HG03520 (cell line): ENCODE measurements around the gene GPR25.

Experiments
- ATAC-seq: cut with Tn5 transposase; IDR thresholded peaks from one replicate; pipeline ENCODE4 v1.9.1; 2021; ENCODE audit warnings: mild to moderate bottlenecking, moderate library complexity; ENCODE audit not compliant: unreplicated experiment

GPR25 gene, protein sequence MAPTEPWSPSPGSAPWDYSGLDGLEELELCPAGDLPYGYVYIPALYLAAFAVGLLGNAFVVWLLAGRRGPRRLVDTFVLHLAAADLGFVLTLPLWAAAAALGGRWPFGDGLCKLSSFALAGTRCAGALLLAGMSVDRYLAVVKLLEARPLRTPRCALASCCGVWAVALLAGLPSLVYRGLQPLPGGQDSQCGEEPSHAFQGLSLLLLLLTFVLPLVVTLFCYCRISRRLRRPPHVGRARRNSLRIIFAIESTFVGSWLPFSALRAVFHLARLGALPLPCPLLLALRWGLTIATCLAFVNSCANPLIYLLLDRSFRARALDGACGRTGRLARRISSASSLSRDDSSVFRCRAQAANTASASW

DNA sequence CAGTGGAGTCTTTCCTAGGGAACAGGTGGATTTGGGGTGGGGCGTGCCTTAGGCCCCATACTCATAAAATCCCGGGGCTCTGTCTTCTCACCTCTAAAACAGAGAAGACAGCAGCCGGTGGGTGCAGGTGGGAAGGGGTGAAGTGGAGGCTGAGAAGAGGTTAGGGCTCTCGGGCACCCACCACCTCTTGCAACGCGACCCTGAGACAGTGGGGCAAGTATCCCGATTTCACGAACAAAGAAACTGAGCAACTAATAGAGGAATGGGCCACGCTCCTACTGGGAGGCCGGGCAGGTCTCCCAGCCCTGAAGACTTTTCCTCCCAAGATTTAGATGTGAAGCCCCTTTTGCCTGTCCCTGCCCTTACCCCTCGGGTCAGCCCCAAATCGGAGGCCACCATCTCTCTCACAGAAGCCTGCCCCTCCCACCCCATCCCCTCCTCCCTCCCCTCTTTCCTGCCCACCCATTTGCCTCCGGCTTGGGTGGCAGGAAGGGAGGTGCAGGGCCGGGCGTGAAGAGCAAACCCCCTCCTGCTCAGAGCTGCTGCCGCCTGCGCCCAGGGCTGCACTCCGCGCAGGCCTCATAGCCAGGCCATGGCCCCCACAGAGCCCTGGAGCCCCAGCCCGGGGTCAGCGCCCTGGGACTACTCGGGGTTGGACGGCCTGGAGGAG, at the start of gene GPR25:
GPR25 (plus strand) TSS at position 536 of the 670 bp plus-strand sequence; CDS start at position 593, 57 bp downstream.
- no peak for ATAC-seq

DNA sequence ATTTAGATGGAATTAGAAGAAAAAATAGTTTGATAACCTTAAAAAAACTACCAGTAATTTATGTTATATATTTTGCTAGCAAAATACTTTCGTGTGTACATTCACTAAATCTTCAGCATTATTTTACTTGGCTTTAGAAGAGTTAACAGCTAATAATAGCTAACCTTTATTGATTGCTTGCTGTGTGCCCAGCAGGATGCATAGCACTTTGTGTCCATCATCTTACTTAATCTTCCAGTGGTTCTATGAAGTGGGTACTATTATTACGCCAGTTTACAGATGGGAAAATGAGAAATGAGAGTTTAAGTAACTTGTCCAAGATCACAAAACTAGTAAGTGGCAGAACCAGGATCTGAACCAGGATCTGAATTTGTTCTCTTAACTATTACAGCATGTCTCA, 41.7 kb upstream of the GPR25 start:
- no peak for ATAC-seq

DNA sequence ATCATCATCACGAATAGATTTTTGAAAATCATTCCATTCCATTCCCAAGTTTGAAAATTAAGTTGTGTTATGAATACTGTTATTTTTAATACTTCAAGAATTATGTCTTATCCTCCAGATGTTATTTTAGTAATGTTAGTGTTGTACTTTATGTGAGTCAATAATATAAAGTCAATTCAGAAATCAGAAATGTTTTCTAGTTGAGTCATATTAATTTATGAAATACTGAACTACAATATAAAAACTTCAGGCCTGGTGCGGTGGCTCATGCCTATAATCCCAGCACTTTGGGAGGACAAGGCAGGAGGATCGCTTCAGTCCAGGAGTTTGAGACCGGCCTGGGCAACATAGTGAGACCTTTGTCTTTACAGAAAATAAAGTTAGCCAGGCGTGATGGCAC, 38.4 kb upstream of the GPR25 start:
- no peak for ATAC-seq

DNA sequence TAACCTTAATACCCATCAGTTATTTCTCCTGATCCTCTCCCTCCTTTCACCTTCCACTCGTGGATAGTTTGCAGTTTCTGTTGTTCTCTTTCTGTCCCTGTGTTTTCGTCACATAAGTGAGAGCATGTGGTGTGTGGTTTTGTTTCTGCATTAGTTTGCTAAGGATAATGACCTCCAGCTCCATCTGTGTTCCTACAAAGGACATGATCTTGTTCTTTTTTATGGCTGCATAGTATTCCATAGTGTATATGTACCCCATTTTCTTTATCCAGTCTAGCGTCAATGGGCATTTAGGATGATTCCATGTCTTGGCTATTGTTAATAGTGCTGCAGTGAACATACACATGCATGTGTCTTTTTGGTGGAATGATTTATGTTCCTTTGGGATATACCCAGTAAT, 36.6 kb upstream of the GPR25 start:
- no peak for ATAC-seq

DNA sequence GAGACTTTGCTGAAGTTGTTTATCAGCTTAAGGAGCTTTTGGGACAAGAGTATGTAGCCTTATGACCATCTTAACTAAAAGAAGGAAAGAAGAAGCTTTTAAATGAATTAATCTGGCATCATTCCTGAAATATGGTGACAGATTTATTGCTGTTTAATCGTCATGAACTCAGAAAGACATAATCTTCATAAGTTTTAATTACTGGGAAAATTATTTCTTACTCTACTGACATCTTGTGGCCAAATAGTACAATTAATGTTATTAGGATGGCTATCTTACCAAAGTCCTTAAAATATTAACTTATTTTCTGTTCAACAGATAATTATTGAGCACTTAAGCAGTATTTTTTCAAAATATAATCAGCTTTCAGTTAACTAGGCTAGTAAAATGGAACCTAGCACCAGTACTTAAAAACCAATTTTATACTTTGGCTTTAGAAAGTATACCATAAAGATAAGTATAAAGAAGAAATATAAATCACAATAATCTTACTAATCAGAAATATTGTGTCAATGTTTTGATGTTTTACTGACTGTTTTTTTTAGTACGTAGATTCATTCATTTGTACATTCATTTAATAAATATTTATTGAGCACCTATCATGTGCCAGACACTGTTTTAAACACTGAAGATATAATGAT, 34.7 kb upstream of the GPR25 start:
- ATAC-seq: no peak

DNA sequence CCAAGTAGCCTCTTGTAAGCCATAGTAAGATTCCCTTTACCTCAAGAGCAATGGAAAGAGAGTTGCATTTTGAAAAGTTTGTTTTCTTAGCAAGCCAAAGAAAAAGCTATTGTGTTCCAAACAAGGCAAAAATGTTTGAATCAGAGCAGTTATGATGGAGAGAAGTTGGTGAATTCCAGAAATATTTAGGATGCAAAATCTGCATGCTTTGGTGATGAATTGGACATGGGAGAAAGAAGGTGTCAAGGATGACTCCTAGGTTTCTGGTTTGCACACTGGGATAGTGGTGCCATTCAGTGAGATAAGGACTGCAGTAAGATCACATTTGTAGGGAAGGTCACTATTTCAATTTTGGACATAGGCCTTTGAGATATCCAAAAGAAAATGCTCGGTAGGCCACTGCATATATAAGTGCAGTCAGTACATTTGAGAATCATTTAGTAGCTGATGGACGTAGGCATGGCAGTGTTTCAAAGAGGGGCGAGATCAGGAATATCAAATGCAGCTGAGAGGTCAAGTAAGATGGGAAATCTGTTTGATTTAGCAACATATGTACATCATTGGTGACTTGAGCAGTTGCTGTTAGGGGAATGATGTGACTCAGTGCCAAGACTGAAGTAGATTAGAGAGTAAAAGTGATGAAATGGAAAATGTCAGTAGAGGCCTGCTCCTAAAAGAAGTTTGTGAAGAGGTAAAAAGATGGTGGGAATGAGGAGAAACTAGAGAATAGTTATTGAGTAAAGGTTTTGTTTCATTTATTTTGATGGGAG, 33.9 kb upstream of the GPR25 start:
- ATAC-seq: no peak

DNA sequence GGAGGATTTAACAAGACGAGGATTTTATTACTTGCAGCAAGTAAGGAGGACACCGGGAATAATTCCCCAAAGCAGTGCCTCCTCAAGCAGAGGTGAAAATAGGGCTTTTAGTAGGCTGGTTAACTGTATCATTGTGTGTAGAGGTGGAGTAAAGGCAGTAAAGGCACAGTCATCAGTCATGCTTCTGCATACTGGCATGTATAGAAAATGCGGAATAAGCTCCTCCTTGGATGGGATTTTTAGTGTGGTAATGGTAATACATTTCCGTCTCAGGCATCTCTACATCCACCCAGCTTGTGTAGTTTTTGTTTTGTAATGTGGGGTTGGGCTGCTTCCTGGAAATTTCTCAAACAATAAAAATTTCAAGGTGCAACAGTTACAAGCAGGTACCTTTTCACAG, 27.4 kb upstream of the GPR25 start:
- ATAC-seq: no peak

DNA sequence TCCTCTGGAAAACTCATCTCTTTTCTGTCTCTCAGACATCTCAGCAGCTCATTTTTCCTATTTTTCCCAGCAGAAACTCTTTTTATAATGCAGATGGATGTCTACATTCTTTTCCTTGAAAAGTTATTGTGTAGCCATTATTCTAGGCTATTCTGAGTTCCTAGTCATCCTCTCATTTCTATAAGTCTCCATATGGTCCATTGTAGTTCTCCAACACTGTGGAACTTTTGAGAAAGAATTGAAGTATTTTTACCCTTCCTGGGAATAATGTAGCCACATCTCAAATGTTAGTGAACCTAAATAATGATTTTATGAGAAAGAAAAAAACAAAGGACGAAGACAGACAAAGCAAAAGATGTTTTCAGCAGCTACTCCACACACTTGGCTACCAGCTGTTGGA, 26.4 kb upstream of the GPR25 start:
- ATAC-seq: no peak

DNA sequence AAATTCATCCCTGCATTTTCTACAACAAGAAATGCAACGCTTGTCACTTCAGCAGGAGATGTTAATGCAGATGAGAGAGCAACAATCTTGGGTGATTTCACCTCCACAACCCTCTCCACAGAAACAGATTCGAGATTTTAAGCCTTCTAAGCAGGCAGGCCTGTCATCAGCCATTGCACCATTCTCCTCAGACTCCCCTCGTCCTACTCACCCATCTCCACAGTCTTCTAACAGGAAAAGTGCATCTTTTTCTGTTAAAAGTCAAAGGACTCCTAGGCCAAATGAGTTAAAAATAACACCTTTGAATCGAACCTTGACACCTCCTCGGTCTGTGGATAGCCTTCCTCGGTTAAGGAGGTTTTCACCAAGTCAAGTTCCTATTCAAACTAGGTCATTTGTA, 23.4 kb upstream of the GPR25 start:
- no peak for ATAC-seq

DNA sequence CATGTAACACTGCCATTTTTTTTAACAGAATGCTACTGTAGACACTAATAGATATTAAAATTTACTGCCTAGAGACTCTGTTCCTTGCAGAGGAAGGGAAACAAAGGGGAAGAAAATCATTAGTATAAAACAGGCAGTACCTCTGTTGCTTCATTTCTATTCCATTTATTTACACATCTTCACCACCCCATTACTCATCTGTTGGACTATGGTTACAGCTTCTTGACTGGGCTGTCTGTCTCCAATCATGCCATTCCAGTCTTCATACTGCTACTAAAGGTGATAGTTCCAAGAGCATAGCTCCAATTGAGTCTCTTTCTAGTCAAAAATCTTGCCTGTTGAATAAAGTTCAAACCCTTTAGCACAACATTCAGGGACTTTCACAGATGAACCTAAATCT, 22.2 kb upstream of the GPR25 start:
- no peak for ATAC-seq

DNA sequence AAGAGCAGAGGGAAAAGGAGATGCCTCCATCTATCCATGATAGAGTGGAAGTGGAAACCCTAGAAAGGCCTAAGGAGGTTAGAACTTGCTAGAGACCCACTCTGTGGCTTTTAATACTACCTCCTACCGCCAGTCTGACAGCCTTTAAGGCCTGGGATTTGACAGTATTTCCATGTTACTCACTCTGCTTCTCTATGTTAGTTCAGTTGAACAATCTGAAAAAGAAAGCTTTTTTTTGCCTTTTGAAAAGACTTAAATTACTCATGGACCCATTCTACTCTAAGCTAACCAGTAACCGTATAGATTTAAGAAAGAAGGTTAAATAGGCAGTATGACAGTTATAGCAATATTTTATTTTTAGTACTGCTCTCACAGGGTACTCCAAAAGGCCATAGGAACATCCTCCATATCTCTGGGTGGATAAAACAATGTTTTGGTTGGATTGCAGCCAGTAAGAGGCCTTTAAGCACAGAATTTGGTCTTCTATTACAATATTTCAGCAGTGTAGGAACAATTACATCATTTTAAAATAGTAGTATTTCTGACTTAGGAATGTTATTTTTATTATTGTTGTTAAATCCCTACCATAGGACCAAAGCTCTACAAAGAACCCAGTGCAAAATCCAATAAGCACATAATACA, 15.9 kb upstream of the GPR25 start:
- ATAC-seq: no peak

DNA sequence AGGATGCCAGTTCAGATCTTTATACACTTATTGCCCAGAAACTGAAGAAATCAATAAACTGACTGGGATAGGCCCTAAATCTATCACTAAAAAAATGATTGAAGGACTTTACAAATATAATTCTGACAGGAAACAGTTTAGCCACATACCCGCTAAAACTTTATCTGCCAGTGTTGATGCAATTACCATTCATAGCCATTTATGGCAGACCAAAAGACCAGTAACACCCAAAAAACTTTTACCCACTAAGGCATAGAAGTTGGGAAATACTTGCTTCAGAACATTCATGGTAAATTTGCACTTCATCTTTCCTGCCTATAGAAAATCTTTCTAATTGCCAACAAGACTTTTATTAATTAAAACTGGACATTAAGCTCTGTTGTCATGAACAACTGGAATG, 15.0 kb upstream of the GPR25 start:
- ATAC-seq: no peak

DNA sequence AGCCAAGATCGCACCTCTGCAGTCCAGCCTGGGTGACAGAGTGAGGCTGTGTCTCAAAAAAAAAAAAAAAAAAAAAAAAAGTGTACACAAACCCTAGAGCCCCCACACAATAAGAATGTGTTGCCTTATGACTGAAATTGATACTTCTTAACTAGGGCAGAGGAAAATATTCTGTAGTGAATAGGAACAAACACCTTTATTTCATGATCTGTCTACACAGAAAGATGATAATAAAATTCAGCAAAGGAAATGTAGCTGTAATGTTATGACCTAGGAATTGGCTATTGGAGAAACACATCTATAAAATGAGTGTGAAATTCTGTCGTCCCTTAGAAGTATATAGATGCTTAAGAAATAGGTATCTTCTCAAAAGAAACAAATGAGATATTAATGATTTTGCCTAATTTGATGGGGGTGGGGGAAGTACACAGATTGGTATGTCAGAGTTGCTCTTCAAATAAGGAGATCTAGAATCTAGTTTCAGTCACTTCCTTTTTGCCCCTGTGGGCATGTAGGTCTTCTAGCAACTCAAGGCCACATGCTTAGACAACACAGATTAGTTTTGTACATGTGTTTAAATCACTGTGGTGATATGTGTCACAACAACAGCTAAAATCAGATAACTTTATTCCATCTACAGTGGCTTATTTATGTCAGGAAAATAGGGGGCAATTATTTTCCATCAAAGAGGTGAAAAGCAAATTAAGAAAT, 10.7 kb upstream of the GPR25 start:
- no peak for ATAC-seq

DNA sequence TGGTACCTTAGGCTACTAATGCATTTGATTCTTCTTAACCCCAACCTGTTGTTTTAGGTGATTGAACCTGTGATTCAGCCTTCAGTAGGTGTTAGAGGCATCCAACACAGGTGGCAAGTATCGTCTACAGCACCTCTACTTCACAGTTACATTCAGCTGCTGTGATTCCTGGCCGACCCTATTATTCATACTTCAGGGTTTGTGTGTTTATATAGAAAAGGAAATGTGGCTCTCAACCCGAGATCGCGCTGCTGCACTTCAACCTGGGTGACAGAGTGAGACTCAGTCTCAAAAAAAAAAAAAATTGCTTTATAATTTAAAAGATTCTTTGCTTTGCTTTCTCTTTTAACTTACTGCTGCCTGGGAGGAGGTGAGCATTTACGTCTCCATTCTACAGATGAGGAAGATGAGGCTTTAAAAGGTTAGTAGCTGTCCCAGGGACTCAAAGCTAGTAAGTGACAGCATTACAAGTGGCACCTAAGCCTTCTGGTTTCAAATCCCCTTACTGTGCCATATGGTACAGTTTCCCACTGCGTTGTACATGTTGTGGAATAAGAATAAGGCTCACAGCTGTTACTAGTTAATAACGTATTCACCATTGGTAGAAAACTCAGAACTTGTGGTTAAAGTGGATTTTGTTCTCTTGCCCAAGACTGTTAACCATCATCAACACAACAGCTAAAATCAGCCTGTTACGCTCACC, 9.9 kb upstream of the GPR25 start:
- ATAC-seq: no peak

DNA sequence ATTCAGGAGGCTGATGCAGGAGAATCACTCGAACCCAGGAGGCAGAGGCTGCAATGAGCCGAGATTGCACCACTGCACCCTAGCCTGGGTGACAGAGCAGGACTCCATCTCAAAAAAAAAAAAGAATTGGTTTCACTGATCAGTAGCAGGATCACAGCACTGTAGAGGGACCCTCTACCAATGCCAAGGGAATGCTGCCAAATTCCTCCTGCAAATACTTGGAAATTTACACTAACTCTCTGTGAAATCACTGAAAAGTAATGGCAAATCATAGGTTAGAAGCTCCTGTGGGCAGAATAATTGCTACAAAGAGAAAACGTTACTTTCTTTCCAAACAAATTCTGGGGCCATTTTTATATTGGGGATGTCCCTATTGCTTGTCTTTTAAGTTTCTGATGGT, 6.7 kb upstream of the GPR25 start:
- no peak for ATAC-seq

DNA sequence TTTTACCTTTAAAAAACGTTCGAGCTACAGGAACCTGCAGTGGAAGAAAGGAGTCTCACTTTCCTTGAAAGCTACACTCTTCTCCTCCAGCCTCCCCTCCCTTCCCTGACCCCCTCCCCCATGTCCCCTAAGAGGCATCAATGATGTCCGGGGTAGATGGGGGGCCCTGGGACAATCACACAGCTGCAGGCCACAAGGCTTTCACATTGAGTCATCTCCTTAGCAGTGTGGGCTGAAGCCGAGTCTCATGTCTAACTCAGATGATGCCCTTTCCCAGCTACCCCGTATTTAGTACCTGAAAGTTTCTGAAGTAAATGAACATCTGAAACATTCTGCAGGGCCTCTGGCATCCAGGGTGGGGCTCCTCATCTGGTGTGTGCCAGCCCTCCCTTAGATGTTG, 6.3 kb upstream of the GPR25 start:
- peak; percentile 90 for ATAC-seq

DNA sequence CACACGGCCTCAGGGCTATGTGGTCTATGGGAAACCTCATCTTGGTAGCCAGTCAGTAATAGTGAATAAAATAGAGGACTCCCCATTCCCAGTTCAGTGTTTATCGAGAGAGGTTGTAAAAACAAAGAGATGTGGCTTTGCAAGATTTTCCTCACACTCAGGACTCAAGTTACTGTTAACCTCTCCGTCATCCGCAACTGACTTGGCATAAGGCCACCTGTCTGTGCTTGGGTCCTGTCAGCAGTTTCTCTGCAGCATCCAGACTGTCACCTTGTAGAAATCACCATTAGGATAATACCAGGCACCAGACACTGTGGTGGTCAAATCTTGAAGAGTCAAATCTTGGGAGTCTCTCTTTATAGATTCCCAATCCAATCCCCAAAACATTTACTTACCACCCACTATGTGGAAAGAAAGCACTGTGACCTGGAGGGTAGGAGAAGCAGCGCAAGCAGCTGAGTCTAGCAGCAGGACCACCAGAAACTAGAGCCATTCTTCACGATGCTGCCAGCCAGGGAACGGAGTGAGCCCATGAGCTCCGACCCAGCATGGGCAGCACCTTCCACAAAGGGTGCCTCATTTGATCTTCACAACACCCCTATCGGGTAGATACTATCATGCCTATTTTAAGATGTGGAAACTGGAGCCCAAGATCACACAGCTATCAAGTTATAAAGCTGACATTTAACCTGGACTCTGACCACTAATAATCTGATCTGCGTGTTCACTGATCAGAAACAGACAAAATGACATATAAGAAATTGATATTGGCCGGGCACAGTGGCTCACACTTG, 5.6 kb upstream of the GPR25 start:
- ATAC-seq: no peak

DNA sequence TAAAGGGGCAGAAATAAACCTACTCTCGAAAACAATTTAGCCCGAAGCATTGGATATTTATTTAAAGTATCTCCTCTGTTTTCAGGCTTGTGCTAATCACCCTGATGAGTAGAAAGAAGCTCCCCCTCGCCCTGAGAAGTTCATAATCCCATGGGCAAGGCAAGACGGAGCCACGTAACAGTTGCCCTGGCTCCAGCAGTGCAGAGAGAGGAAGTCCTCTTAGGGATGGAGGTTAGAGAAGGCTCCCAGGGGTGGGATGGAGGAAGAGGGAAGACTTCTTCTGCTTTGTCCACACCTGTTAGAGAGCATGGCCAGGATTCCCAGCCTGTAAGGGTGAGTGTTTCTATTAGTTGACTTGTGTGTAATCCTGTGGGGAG, 3.4 kb upstream of the GPR25 start:
- peak; percentile 1 for ATAC-seq
